ENCODE results near the gene TMEM163.
"Not testable (repeated sequence)": the region's sequence is repeated elsewhere in the genome, so short reads cannot be mapped to it uniquely, and the experiment has no call there.

The TMEM163 gene

GRCh38 chr2:134512734-134513464 lies 205.9 kb downstream of the TMEM163 start:
- DNase-seq, result no peak

GRCh38 chr2:134508391-134508790 lies 210.4 kb downstream of the TMEM163 start:
- DNase-seq, result no peak

- no peak for DNase-seq
Observed at GRCh38 chr2:134507697-134508096, 211.1 kb downstream of the TMEM163 start.

- DNase-seq, result not testable (repeated sequence)
Observed at GRCh38 chr2:134507159-134507558, 211.6 kb downstream of the TMEM163 start.

DNA sequence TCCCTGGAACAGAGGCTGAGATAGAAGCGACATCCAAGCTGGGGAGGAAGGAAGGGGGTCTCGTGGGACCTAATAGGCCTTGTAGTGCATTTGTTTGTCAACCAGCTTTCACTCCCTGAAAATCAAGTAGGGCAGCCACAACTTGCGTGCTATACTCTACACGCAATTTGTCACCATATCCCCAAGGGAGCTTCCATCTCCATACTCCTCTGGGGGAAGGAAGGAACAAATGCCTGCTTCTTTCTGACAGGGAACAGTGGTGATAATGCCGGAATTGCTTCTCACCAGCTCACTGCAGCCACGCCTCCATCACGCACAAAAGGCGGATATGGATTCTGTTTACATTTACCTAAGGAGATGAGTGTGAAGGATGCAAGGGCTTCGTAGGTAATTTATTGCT lies 213.4 kb downstream of the TMEM163 start:
- no peak for DNase-seq

DNA sequence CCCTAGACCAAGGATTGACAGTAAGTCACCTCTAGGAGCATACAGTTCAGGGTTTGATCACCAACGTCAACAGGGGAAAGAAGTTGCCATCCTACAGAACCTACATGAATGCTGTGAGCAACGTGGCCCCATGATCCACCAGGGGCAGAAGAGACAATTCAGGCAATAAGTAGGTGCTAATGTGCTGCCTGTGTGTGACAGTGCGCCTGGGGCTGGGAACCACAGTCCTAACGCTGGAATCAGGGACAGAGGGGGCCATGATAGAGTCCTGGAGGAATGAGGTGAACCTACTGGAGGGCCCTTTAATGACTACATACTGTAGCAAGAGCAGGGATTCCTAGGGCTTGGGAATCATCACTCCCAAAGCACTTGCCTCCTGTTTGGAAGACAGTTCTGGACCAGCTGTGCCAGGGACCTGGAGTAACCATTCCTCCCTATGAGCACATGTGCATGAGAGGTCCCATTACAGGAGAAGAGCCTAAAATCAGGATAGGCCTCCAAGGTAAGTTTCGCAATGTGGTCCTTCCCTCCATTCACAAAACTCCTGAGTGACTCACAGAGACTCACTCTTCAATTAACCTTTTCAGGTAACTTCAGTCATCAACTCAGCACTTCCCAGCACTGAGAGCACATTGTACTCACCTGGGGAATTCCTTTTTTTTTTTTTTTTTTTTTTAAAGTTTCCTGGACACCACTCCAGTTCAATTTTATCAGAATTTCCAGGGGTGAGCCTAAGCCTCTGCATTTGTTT lies 214.0 kb downstream of the TMEM163 start:
- no peak for DNase-seq

- DNase-seq, result no peak
Observed at GRCh38 chr2:134502104-134502503, 216.7 kb downstream of the TMEM163 start.

- no peak for DNase-seq
Observed at GRCh38 chr2:134501476-134502091, 217.2 kb downstream of the TMEM163 start.

GRCh38 chr2:134500211-134500935 lies 218.4 kb downstream of the TMEM163 start:
- no peak for DNase-seq

GRCh38 chr2:134499307-134499926 lies 219.4 kb downstream of the TMEM163 start:
- no peak for DNase-seq

DNA sequence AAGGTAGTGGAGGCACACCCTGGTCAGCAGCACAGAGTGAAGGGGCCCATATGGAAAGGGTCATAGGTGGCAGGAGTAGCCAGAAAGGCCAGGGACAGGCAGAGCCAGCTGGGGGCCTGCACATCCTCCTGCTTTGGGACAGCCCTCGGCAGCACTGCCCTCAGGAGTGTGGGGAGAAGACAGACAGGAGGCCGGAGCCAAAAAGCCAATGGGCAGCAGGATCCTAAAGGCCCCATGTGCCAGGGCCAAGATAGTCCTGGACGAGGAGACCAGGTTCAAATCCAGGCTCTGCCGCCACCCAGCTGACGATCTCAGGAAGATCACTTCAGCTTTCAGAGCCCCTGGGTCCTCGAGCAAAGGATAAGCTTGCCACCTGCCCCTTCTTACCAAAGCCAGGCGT lies 220.1 kb downstream of the TMEM163 start:
- DNase-seq, result no peak

GRCh38 chr2:134493797-134494196 lies 225.0 kb downstream of the TMEM163 start:
- DNase-seq, result no peak

- DNase-seq, result no peak
Observed at GRCh38 chr2:134491771-134492441, 226.9 kb downstream of the TMEM163 start.

- no peak for DNase-seq
Observed at GRCh38 chr2:134491022-134491421, 227.8 kb downstream of the TMEM163 start.

DNA sequence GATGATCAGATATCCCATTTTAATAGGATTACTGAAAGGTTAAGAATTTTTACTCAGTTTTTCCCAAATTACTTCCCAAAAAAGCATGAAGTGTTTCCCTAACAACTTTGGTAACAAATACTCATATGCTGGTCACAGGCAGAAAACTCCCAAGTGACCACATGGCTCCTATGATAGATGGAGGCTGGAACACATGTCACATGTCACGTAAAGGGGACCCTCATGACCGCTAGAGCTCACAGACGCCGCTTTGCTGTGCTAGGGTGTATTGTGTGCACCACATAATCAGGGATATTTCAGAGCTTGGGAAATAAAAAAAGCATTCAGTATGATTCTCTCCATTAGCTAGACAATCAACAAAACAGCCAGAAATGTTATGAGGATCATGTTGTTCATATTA lies 228.2 kb downstream of the TMEM163 start:
- no peak for DNase-seq

- DNase-seq, result no peak
Observed at GRCh38 chr2:134489732-134490384, 228.9 kb downstream of the TMEM163 start.

GRCh38 chr2:134482766-134483340 lies 235.9 kb downstream of the TMEM163 start:
- DNase-seq, result no peak

- no peak for DNase-seq
Observed at GRCh38 chr2:134482131-134482723, 236.6 kb downstream of the TMEM163 start.

- DNase-seq, result no peak
Observed at GRCh38 chr2:134479696-134480330, 239.0 kb downstream of the TMEM163 start.

- DNase-seq, result not testable (repeated sequence)
Observed at GRCh38 chr2:134476982-134477381, 241.8 kb downstream of the TMEM163 start.
